ACC112 (cell line): ENCODE data around the gene PANX2.

Source experiments
- H2AFZ ChIP-seq: fragments of 200-600 bp; sonication (generic); one replicate; pipeline ENCODE4 v1.6.0; 2017; ENCODE audit warnings: antibody characterized with exemption, low read length; ENCODE audit not compliant: unreplicated experiment
- H3K27ac ChIP-seq: fragments of 200-600 bp; sonication (generic); 2 replicates; pipeline ENCODE4 v1.5.1; 2014; ENCODE audit warnings: low read depth, mild to moderate bottlenecking, antibody characterized with exemption, low read length, moderate library complexity
- H3K27me3 ChIP-seq: fragments of 200-600 bp; sonication (generic); 2 replicates; pipeline ENCODE4 v1.6.1; 2014; ENCODE audit warnings: mild to moderate bottlenecking, antibody characterized with exemption, low read length, moderate library complexity, mixed read lengths; ENCODE audit not compliant: insufficient read depth
- H3K36me3 ChIP-seq: fragments of 200-600 bp; sonication (generic); 2 replicates; pipeline ENCODE4 v1.6.1; 2016; ENCODE audit warnings: mild to moderate bottlenecking, antibody characterized with exemption, low read length, moderate library complexity, mixed read lengths; ENCODE audit not compliant: insufficient read depth
- H3K4me1 ChIP-seq: fragments of 200-600 bp; sonication (generic); one replicate; pipeline ENCODE4 v1.6.1; 2016; ENCODE audit warnings: low read length, mixed read lengths; ENCODE audit not compliant: insufficient read depth, unreplicated experiment, control insufficient read depth
- H3K4me3 ChIP-seq: fragments of 200-600 bp; sonication (generic); 2 replicates; pipeline ENCODE4 v1.5.1; 2014; ENCODE audit warnings: mild to moderate bottlenecking, low read depth, low read length
- H3K79me2 ChIP-seq: fragments of 200-600 bp; sonication (generic); one replicate; pipeline ENCODE4 v1.6.0; 2016; ENCODE audit warnings: low read length; ENCODE audit not compliant: control insufficient read depth, unreplicated experiment, insufficient read depth

The PANX2 gene

GRCh38 chr22:50188356-50188755 lies 17.8 kb downstream of the PANX2 start:
- H3K27ac ChIP-seq, result no peak overlapping the region
- peaks cover 16% of the 10 kb centered on the region for H3K4me1 ChIP-seq
- no peak overlapping the region for H3K4me3 ChIP-seq
- H3K79me2 ChIP-seq, result peaks cover 16% of the 10 kb centered on the region
- H3K36me3 ChIP-seq, result no peaks in the 10 kb centered on the region
- no peaks in the 10 kb centered on the region for H3K27me3 ChIP-seq
- no peak overlapping the region for H2AFZ ChIP-seq

GRCh38 chr22:50189184-50189848 lies 18.8 kb downstream of the PANX2 start:
- no peak overlapping the region for H3K27ac ChIP-seq
- H2AFZ ChIP-seq, result no peak overlapping the region
- H3K79me2 ChIP-seq, result peaks cover 16% of the 10 kb centered on the region
- H3K36me3 ChIP-seq, result no peaks in the 10 kb centered on the region
- no peaks in the 10 kb centered on the region for H3K27me3 ChIP-seq
- no peak overlapping the region for H3K4me3 ChIP-seq
- H3K4me1 ChIP-seq, result peaks cover 12% of the 10 kb centered on the region

GRCh38 chr22:50189849-50190181 lies 19.3 kb downstream of the PANX2 start:
- Histone ChIP-seq H2AFZ (no peak overlapping the region), H3K79me2 (peaks cover 16% of the 10 kb centered on the region), H3K27me3 (no peaks in the 10 kb centered on the region), H3K36me3 (no peaks in the 10 kb centered on the region), H3K4me1 (peaks cover 12% of the 10 kb centered on the region), H3K4me3 (no peak overlapping the region), H3K27ac (no peak overlapping the region)

GRCh38 chr22:50190182-50190940 lies 19.8 kb downstream of the PANX2 start:
- H3K27ac ChIP-seq, result no peak overlapping the region

GRCh38 chr22:50190941-50191741 lies 20.6 kb downstream of the PANX2 start:
- Histone ChIP-seq H3K27ac (no peak overlapping the region), H3K4me1 (peaks cover 12% of the 10 kb centered on the region), H3K79me2 (peaks cover 15% of the 10 kb centered on the region), H2AFZ (no peak overlapping the region), H3K27me3 (no peaks in the 10 kb centered on the region), H3K4me3 (peak overlapping the region; percentile 50), H3K36me3 (no peaks in the 10 kb centered on the region)

More at GRCh38 chr22:50190182-50190940, 19.8 kb downstream of the PANX2 start:
- Histone ChIP-seq H3K4me3 (peak overlapping the region; percentile 50), H2AFZ (no peak overlapping the region), H3K27me3 (no peaks in the 10 kb centered on the region), H3K79me2 (peaks cover 16% of the 10 kb centered on the region), H3K36me3 (no peaks in the 10 kb centered on the region), H3K4me1 (peaks cover 12% of the 10 kb centered on the region)

- Histone ChIP-seq H2AFZ (no peak overlapping the region), H3K79me2 (peaks cover 6% of the 10 kb centered on the region), H3K27me3 (no peaks in the 10 kb centered on the region), H3K27ac (no peak overlapping the region), H3K4me3 (no peak overlapping the region), H3K36me3 (no peaks in the 10 kb centered on the region), H3K4me1 (peaks cover 8% of the 10 kb centered on the region)
These were observed 22.1 kb downstream of the PANX2 start for GRCh38 chr22:50192436-50193204.

- H3K27me3 ChIP-seq, result no peaks in the 10 kb centered on the region
- H3K36me3 ChIP-seq, result no peaks in the 10 kb centered on the region
- no peak overlapping the region for H3K27ac ChIP-seq
- no peak overlapping the region for H3K4me3 ChIP-seq
- peaks cover 4% of the 10 kb centered on the region for H3K79me2 ChIP-seq
- H2AFZ ChIP-seq, result no peak overlapping the region
- peaks cover 8% of the 10 kb centered on the region for H3K4me1 ChIP-seq
These were observed 23.1 kb downstream of the PANX2 start for GRCh38 chr22:50193621-50194020.

GRCh38 chr22:50194037-50194805 lies 23.7 kb downstream of the PANX2 start:
- Histone ChIP-seq H3K36me3 (no peaks in the 10 kb centered on the region), H3K27ac (no peak overlapping the region), H3K4me3 (no peak overlapping the region), H3K79me2 (peaks cover under 1% of the 10 kb centered on the region), H3K4me1 (peaks cover 8% of the 10 kb centered on the region), H3K27me3 (no peaks in the 10 kb centered on the region), H2AFZ (no peak overlapping the region)

- Histone ChIP-seq H3K79me2 (peaks cover under 1% of the 10 kb centered on the region), H3K4me1 (no peaks in the 10 kb centered on the region), H3K36me3 (no peaks in the 10 kb centered on the region), H3K4me3 (no peak overlapping the region), H3K27ac (no peak overlapping the region), H2AFZ (no peak overlapping the region), H3K27me3 (no peaks in the 10 kb centered on the region)
These were observed 25.7 kb downstream of the PANX2 start for GRCh38 chr22:50196256-50196655.
